Esophagus squamous epithelium (tissue), 4 donors: ENCODE measurements around the gene ARHGAP23.

Experiments
- CTCF ChIP-seq, 6 experiments: fragments of 450-650 bp in 4 of 6; fragments of 200-600 bp in 2 of 6; sonication (generic) in 2 of 6; IDR thresholded peaks; one replicate each; pipeline ENCODE4 v1.5.1; 2016 to 2019; ENCODE audit warnings: antibody characterized with exemption in 6 of 6, mild to moderate bottlenecking in 4 of 6, moderate library complexity in 4 of 6
- POLR2A ChIP-seq, 4 donors: fragments of 450-650 bp; IDR thresholded peaks; one replicate each; pipeline ENCODE4 v1.6.1; 2017; ENCODE audit warnings: antibody characterized with exemption in 4 of 4, mild to moderate bottlenecking in 4 of 4, moderate library complexity in 3 of 4

- TF ChIP-seq CTCF (IDR thresholded peaks at IDR 0.05), result no peak
- TF ChIP-seq POLR2A (IDR thresholded peaks at IDR 0.05), result no peak
These were observed 7.5 kb downstream of the ARHGAP23 start for GRCh38 chr17:38435795-38436194.
